ENCODE results near the gene UNKL.
A peak's percentile ranks its signal among the peaks of the same experiment; 100 is the strongest.

UNKL gene

DNA sequence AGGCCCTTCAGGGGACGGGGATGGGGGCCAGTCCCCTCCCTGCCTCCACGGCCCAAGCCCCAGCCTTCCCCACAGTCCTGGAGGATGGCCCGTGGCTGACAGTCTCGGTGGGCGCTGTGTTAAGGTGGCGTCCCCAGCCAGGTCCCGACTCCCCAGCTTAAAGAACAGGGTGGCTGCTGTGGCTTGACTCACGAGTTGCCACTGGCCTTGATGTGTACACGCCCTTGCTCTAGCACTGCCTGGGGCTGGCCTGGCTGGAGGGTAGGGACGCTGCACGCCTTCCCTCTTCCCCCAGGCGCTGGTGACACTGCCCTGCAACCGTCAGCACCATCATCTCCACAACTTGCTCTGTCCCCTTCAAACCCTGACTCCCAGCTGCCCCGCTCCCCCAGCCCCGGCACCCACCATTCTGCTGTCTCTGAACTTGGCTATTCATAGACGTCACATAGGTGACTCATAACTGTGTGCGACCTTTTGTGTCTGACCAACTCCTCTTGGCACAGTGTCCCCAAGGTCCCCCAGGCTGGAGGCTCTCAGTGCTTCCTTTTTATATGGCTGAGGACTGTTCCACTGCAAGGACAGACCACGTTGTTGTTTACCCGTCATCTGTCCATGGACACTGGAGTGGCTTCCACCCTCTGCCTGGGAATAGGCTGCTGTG is 56.5 kb downstream of the UNKL start:
- DNase-seq (ENCODE audit: low read depth, low spot score) = no peak
- POLR2A ChIA-PET = no interaction called here
- CTCF ChIA-PET = interaction anchor here (0.9 to 1.5 kb wide), 2 partner anchors 11 to 13 kb away, joined by 3 read pairs; no protein-coding TSS in a partner anchor

DNA sequence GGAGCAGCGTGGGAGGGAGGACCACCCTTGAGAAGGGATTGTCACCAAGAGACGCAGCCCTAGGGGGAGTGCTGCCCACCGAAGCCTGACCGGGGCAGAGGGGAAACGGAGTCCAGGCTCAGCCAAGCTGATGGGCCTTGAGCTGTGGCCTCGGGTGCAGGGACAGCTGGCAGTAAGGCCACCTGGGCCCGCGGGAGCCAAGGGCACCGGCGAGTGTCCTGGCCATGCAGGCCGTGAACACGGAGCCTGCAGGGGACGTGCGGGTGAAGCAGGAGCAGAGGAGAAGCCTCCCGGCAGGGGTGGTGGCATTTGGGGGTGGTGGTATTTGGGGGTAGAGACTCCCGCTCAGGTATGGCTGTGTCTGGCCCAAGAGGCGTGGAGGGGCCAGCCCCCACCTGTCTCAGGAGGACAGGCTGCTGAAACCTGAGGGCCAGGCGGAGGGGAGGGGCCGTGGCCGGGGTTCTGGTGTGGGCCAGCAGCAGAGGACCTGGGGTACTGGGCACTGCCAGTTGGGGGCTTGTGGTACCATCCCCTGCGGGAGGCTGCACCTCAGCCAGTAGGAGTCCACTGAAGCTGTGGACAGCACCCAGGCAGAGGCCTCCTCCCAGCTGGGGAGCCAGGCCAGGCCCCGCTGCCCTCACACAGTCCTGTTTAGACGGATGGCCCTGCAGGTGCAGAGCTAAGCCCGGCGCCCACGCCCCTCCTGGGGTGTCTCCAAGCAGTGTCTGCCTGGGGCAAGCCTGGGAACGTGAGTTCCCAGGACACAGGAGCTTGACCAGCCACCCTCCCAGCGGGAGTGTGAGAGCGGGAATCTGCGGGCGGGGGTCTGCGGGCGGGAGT is 58.2 kb downstream of the UNKL start:
- TF ChIP-seq, protein P1, sequence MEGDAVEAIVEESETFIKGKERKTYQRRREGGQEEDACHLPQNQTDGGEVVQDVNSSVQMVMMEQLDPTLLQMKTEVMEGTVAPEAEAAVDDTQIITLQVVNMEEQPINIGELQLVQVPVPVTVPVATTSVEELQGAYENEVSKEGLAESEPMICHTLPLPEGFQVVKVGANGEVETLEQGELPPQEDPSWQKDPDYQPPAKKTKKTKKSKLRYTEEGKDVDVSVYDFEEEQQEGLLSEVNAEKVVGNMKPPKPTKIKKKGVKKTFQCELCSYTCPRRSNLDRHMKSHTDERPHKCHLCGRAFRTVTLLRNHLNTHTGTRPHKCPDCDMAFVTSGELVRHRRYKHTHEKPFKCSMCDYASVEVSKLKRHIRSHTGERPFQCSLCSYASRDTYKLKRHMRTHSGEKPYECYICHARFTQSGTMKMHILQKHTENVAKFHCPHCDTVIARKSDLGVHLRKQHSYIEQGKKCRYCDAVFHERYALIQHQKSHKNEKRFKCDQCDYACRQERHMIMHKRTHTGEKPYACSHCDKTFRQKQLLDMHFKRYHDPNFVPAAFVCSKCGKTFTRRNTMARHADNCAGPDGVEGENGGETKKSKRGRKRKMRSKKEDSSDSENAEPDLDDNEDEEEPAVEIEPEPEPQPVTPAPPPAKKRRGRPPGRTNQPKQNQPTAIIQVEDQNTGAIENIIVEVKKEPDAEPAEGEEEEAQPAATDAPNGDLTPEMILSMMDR (IDR thresholded peaks at IDR 0.05; ENCODE audit: insufficient read depth, low read length, missing control alignments) = no peak
- CTCF ChIA-PET = interaction anchor here (3.8 kb wide), 1 partner anchor 8 kb away, joined by 33 read pairs; no protein-coding TSS in a partner anchor
- no peak overlapping the region for H3K4me3 ChIP-seq (ENCODE audit: low read depth, low read length)
- no peak for DNase-seq (ENCODE audit: low read depth, low spot score)
- POLR2A ChIA-PET = no interaction called here

More for the DNA sequence above, 56.5 kb downstream of the UNKL start:
- TF ChIP-seq, protein P1 (IDR thresholded peaks at IDR 0.05; ENCODE audit: insufficient read depth, low read length, missing control alignments) = no peak
- H3K4me3 ChIP-seq (ENCODE audit: low read depth, low read length) = no peak overlapping the region

DNA sequence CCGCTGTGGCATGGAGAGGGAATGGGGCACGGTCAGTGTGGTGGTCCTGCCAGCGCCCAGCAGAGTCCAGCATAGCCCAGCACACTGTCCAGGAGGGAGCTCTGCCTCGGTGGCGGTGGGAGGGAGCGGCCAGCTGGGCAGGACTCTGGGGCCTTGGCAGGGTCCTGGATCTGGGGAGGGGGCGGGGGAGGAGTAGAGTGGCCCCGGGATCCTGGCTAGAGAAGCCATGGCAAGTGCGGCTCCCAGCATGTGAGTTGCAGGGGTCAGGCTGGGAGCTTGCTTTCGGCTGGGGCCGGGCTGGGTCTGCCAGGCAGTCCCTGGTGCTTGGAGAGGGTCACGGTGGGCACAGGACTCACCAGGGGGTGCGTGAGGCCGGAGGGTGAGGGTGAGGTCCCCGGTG is 58.9 kb downstream of the UNKL start:
- ChIA-PET CTCF (interaction anchor here (3.8 kb wide), 1 partner anchor 9 kb away, joined by 33 read pairs; no protein-coding TSS in a partner anchor), POLR2A (no interaction called here)
- no peak overlapping the region for H3K4me3 ChIP-seq (ENCODE audit: low read depth, low read length)
- TF ChIP-seq, protein P1 (IDR thresholded peaks at IDR 0.05; ENCODE audit: insufficient read depth, low read length, missing control alignments) = no peak
- DNase-seq (ENCODE audit: low read depth, low spot score) = no peak

DNA sequence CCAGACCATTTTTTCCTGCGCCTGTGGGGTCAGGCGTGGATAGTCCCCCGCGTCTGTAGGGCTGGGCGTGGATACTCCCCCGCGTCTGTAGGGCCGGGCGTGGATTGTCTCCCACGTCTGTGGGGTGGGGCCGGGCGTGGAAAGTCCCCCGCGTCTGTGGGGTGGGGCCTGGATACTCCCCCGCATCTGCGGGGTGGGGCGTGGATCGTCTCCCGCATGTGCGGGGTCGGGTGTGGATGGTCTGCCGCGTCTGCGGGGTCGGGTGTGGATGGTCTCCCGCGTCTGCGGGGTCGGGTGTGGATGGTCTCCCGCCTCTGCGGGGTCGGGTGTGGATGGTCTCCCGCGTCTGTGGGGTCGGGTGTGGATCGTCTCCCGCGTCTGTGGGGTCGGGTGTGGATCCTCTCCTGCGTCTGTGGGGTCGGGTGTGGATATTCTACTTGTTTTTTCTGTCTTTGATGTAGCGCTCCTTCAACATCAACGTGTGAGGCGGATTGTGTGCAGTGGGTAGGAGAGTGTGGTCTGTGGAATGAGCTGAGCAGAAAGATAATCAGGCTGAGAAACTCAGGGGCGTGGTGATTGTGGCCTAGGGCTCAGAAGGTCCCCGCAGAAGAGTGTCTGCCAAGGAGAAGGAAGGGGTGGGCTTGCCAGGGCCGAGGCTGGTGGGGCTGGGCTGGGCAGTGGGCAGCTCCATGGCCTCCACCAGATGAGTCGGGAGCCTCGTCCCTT is 59.5 kb downstream of the UNKL start:
- CTCF ChIA-PET = interaction anchor here (3.8 kb wide), 1 partner anchor 9 kb away, joined by 33 read pairs; no protein-coding TSS in a partner anchor
- H3K4me3 ChIP-seq (ENCODE audit: low read depth, low read length) = no peak overlapping the region
- no peak for DNase-seq (ENCODE audit: low read depth, low spot score)
- TF ChIP-seq, protein P1 (IDR thresholded peaks at IDR 0.05; ENCODE audit: insufficient read depth, low read length, missing control alignments) = no peak
- POLR2A ChIA-PET = no interaction called here

DNA sequence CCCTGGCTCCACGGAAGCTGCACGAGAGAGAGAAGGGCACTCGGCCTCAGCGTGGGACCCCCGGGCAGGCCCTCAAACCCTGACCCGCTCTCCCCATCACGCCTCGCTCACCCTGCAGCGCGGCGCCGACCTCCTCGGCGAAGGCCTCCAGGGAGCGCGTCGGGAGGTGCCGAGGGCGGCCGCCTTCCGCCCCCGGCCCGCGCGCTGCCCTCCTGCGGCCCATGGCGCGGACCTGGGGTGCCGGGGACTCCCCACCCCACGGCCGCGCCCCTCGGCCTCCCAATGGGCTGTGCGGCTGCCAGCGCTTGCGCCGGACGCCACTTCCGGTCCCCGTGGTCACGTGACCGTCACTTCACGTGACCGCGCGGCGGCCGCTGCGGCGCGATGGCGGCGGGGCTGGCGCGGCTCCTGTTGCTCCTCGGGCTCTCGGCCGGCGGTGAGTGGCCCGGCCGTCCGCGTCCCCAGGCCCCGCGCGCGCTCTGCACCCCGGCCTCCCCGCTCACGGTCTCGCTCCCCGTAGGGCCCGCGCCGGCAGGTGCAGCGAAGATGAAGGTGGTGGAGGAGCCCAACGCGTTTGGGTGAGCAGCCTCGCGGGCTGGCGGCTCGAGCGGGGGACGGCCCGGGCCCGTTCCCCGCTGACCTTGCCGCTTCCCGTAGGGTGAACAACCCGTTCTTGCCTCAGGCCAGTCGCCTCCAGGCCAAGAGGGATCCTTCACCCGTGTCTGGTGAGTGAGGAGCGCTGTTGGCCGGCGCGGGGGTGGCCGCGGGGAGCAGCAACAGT is 62.7 kb downstream of the UNKL start, which contains the start of the genes GNPTG and TSR3:
Gene GNPTG (plus strand): TSS at position 350 of the 781 bp plus-strand sequence. CDS start 35 bp downstream, at position 385.
Gene TSR3 (minus strand): TSS at position 297 of the 781 bp plus-strand sequence. CDS start 74 bp downstream, at position 223.
- CTCF ChIA-PET = interaction anchor here (0.6 to 1.6 kb wide), 2 partner anchors 9 to 14 kb away, joined by 3 read pairs; no protein-coding TSS in a partner anchor
- H3K4me3 ChIP-seq (ENCODE audit: low read depth, low read length) = peak within 1 kb of the TSS; percentile 90
- POLR2A ChIA-PET = no interaction called here
- TF ChIP-seq, protein P1 (IDR thresholded peaks at IDR 0.05; ENCODE audit: insufficient read depth, low read length, missing control alignments) = no peak
- DNase-seq (ENCODE audit: low read depth, low spot score) = peak; percentile 46
